ENCODE data around the gene COX17. TPM values are rescaled to one million over a fixed set of nuclear protein-coding genes. Genes with fewer than 3 reads are reported as not detected.
A peak's percentile ranks its signal among the peaks of the same experiment; 100 is the strongest.
"Not testable (repeated sequence)": the region's sequence is repeated elsewhere in the genome, so short reads cannot be mapped to it uniquely, and the experiment has no call there.

Gene COX17
- total RNA-seq = 10 to 100 TPM; 46.0 to 56.8 TPM
- long read RNA-seq, transcript COX17-201 (3 exons, 684 nt) = major isoform, 37 of 45 reads
- long read RNA-seq, partial matches to known transcripts = 1 of 45 reads
- long read RNA-seq, other reads (novel, unspliced or antisense) = 5 of 45 reads

GRCh38 chr3:119676771-119677640 is at the start of gene COX17:
Gene COX17, minus strand, starts transcription at chr3:119677406. Its CDS starts 96 bp downstream, at chr3:119677310.
- ATAC-seq = peak; percentile 91
- peak; percentile 97 to 98 for DNase-seq
- intact Hi-C loops (cut with DNase I, micrococcal nuclease) = loop anchor here in 1 of 2 donors (10.0 kb wide), 1 partner anchor 182 kb away; the partner anchor contains the start of gene TIMMDC1

- DNase-seq (no peak), ATAC-seq (no peak)
- intact Hi-C loops (cut with DNase I, micrococcal nuclease) = no loop called here
Observed at GRCh38 chr3:119726909-119727308, 49.7 kb upstream of the COX17 start.

DNA sequence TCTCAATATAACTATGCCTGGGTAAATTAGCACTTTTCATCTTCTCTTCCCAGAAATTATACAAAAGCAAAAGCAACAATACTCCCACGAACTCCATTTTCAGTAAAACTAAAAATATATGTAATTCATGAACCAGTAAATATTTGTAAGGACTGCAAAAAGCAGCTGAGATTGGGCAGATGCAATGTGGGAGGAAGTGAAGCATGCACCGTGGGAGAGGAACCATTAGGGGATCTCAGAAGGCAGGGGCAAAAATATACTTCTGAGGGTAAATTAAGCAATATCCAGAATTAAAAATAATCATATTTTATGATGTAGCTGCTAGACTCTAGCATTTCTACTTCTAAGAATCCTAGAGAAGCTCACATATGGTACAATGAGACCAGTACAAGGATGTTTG is 45.8 kb upstream of the COX17 start:
- intact Hi-C loops (cut with DNase I, micrococcal nuclease) = no loop called here
- no peak for DNase-seq
- ATAC-seq = no peak

- DNase-seq (no peak), ATAC-seq (no peak)
- intact Hi-C loops (cut with DNase I, micrococcal nuclease) = no loop called here
Observed at GRCh38 chr3:119717520-119717919, 40.3 kb upstream of the COX17 start.

DNA sequence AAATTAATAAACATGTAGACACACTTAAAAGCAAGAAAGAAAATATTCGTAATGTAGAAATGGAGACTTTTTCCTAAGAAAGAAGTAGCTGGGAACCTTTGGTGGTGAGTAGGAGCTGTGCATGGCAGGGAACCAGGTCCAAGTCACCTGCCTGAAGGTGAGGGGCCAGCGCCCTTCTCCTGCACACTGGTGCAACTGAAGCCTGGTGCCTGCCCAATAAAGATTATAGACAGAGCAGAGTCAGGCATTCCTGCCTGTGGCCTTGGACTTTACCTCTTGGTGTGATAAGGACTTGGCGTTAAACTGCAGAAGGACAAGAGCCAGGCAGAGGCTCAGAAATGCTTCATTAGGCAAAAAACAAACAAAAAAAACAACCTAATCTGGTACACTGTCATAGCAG is 39.8 kb upstream of the COX17 start:
- ATAC-seq (peak; percentile 99), DNase-seq (peak; percentile 56 to 80)
- intact Hi-C loops (cut with DNase I, micrococcal nuclease) = no loop called here

DNA sequence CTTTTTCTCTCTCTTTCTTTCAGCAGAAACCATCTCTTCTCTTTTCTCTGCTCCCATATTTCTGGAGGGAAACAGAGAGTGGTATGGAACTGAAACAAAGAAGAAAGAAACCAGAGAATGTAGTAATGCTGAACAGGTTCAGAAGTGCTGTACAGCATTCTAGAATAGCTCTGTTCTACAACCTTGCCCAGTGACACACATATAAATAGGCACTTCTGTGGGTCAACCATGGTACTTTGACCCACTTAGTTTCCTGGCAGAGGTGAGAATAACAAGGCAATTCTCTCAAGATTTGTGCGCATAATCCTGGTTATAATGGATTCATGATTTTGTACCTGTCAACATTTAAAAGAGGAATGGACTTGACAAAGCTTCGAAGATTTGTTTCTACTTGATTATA is 37.9 kb upstream of the COX17 start:
- ATAC-seq (peak; percentile 54), DNase-seq (no peak)
- intact Hi-C loops (cut with DNase I, micrococcal nuclease) = no loop called here

DNA sequence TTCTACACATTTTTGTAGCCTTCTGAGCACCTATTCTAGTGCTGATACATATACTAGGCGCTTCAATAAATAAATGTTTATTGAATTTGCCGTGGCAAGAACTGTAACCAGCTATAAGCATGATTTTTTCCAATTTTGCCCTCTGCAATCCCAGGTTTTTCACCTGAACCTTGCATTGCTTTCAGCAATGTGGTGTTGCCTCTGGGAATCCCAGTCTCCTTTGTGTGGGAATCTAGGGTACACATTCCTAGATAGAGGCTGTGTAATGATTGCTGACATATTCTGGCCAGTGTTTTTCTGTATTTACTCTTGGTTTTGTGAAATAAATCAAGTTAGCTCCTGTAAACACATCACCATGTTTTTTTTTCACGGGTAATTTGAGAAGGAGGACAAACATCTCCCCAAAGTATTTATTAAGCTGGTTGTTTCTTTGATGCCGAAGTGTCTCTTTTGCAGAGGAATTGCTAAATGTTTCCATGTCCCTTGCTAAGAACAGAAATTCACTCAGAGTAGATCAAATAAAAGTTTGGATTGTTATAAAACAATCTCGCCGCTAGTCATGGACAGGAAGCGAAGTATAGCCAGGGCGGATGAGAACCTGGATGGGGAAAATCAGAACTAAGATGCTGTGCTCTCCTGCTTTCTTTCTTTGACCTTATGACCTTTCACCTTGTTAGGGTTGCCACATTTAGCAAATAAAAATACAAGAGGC is 26.8 kb upstream of the COX17 start:
- DNase-seq = no peak
- intact Hi-C loops (cut with DNase I, micrococcal nuclease) = no loop called here
- no peak for ATAC-seq

DNA sequence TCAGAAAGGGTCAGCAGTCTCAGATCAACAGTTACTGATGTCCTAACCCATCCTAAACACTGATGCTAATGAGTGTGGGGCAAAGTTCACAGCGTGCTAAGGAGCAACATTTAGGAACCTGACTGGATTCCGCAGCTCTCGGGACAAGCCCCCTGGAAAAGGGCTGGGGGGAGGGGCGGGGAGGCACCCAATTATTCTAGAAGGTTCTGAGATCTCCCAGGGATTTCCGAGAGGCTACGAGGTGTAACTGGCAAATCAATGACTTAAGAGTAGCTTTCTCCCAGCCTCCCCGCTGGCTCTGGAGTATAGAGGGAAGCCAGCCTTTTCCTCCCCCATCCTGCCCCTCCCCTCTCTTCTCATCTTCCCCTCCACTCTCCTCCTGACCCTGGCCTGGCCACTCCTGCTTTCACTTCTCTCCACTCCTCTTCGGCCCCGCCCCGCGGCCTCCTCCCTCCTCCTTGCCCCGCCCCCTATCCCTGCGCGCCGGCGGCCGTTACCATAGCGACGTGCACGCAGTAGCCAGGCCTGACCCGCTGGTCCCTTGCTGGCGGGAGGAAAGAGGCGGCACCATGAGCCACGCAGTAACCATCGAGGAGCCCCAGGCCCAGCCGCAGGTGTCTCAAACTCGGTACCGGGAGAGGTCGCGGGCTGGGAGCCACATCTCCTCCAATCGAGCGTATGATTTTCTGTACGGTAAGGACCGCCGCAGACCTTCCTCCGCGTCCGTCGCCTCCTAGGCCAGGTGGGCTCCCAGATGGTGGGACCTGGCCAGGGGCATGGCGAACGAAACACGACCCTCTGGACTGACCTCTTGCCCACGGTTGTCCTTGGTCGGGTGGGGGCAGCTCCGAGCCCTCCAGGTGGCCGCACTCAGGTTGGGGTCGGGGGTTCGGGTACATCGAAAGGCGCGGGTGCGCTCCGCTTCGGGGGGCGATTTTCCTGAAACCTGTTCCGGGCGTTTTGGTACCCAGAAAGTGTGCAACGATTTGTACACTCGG is 25.6 kb upstream of the COX17 start, which contains the start of gene CFAP91:
Gene CFAP91 (plus strand): TSS at position 493 of the 998 bp plus-strand sequence. CDS start 77 bp downstream, at position 570.
- DNase-seq (peak; percentile 97), ATAC-seq (peak; percentile 99)
- intact Hi-C loops (cut with DNase I, micrococcal nuclease) = no loop called here

- DNase-seq (no peak), ATAC-seq (no peak)
- intact Hi-C loops (cut with DNase I, micrococcal nuclease) = no loop called here
Observed at GRCh38 chr3:119700920-119701734, 23.9 kb upstream of the COX17 start.

DNA sequence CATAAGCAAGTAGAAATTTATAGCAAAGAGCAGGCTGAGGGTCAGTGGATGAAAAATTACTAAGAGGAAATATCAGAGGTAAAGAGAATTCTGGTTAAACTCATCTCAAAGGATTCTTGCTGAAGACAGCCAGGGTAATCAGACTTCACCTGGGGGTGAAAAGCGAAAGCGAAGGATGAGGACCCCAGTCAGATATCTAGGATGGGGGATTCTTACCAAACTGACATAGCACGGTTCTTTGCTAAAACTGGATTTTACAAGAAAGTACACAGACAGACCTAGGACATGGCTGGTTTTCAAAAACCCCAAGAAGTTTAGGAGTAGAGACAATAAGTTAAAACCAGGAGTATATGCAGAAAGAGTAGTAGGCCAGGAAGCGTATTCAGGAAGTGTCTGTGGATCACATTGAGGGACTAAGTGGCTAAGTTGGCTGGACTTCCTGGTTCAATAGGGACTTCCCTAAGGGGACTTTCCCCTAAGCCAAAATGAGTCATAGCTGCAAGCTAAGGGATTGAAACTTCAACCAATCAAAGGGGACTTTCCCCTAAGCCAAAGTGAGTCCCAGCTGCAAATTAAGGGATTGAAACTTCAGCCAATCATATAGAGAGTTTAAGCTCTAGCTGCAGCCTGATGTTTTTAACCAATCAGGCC is 23.2 kb upstream of the COX17 start:
- DNase-seq (peak in 1 of 2 donors; percentile 46), ATAC-seq (peak; percentile 56)
- intact Hi-C loops (cut with DNase I, micrococcal nuclease) = no loop called here

- intact Hi-C loops (cut with DNase I, micrococcal nuclease) = no loop called here
- no peak for ATAC-seq
- no peak for DNase-seq
Observed at GRCh38 chr3:119697394-119697793, 20.2 kb upstream of the COX17 start.

DNA sequence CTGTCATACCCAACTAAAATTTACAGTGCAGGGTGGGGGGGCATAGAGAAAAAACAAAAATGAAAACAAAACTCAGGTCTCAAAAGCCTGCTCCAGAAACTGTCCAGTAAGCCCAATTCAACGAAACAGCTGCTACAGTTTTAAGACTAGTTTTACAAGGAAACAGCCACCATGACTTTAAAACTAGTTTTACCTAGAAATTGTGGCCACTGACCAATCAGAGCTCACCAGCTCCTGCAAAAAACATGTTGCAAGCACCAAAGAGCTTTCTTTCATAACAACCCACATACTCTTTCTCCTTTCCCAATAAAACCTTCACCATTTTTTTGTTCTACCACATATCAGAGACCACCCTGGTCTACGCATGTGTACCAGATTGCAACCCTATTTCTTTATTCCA is 18.3 kb upstream of the COX17 start:
- ATAC-seq = no peak
- intact Hi-C loops (cut with DNase I, micrococcal nuclease) = no loop called here
- DNase-seq = no peak

DNA sequence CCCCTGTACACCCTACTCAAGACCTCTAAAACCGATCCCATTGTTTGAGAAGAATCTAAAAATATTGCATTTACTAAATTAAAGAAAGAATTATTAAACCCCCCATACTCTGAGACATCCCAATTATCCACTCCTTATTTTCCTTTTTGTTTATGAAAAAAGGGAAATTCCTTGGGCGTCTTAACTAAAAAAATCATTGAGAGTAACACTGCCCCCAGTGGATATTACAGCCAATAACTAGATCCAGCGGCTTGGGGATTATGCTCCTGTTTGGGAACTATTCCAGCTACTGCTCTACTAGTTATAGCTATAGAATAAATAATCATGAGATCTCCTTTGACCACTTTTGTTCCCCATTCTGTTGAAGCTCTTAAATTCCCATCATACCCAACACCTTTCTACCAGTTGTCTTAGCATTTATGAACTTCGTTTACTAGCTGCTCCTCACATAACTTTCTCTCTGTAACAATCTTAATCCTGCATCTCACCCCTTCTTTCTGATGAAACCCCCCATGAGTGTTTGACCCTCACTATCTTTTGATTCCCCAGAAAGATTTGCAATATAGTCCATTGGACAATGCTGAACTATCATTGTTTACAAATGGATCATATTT is 12.9 kb upstream of the COX17 start:
- DNase-seq (no peak), ATAC-seq (peak; percentile 48)
- intact Hi-C loops (cut with DNase I, micrococcal nuclease) = no loop called here

DNA sequence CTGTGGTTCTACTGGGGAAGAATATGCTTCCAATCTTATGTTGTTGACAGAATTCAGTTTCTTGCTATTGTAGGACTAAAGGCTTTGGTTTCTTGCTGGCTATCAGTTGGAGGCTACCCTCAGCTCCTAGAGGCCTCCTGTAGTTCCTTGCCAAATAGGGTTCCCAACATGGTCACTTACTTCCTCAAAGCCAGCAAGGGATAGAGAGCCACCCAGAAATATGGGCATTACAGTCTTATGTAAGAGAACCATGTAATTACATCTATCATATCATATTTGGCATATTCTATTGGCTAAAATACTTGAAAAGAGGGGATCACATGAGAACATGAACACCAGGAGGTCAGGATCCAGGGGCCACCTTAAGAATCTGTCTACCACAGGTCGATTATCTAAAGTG is 6.2 kb upstream of the COX17 start:
- intact Hi-C loops (cut with DNase I, micrococcal nuclease) = no loop called here
- ATAC-seq (no peak), DNase-seq (no peak)

DNA sequence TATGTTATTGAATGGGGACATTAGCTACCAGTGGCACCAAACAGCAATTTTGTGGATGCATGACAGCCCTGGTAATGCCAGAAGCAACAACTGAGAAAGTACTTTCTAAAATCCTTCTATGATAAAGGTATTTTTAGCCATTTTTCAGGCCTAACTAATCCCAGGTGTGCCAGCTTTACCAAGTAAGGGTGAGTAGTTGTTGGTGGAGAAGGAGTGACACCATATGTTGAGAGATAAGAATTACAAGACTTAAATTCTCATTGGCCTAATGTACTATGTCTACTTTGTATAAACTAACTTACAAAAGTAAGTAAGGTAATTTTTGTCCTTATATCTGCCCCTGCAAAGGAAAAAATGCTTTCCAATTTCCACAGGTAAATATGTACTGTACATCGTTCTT is 4.1 kb upstream of the COX17 start:
- ATAC-seq (no peak), DNase-seq (no peak)
- intact Hi-C loops (cut with DNase I, micrococcal nuclease) = no loop called here

GRCh38 chr3:119679874-119680273 is 2.7 kb upstream of the COX17 start:
- DNase-seq (no peak), ATAC-seq (no peak)
- intact Hi-C loops (cut with DNase I, micrococcal nuclease) = loop anchor here in 1 of 2 donors (10.0 kb wide), 1 partner anchor 185 kb away; the partner anchor contains the start of gene TIMMDC1

DNA sequence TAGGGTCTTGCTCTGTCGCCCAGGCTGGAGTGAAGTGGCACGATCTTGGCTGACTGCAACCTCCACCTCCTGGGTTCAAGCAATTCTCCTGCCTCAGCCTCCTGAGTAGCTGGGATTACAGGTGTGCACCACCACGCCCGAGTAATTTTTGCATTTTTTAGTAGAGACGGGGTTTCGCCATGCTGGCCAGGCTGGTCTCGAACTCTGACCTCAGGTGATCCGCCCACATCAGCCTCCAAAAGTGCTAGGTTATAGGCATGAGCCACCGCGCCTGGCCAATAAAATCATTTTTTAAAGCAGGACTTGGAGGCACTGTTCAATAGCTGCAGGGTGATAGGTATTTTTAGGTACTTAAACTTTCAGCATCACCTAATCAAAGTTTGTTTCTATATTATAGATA is 1.0 kb upstream of the COX17 start:
- not testable (repeated sequence) for DNase-seq, ATAC-seq
- intact Hi-C loops (cut with DNase I, micrococcal nuclease) = loop anchor here in 1 of 2 donors (10.0 kb wide), 1 partner anchor 183 kb away; the partner anchor contains the start of gene TIMMDC1

All from left colon (tissue), 2 donors.